ENCODE data around the gene OR9Q2. TPM values are rescaled to one million over a fixed set of nuclear protein-coding genes. Genes with fewer than 3 reads are reported as not detected.

Gene OR9Q2, protein sequence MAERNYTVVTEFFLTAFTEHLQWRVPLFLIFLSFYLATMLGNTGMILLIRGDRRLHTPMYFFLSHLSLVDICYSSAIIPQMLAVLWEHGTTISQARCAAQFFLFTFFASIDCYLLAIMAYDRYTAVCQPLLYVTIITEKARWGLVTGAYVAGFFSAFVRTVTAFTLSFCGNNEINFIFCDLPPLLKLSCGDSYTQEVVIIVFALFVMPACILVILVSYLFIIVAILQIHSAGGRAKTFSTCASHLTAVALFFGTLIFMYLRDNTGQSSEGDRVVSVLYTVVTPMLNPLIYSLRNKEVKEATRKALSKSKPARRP
- total RNA-seq, result not detected

DNA sequence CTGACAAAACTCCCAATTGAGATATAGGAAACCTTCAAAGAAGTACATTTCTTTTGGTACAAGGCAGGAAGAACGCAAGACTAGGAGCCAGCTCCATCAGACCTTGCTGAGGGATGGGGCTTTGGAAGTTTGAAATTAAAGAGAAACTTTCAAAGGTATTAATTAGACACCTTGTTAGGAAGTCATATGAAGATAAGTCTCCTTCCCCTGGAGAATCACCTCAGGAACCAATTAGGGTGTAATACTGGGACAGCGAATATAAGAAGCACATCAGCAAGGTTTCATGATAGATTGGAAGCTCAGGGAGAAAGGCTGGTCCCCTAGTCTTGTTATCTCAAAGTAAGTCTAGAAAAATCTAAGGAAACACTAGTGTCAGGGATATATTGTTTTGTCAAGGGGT lies at the start of gene OR9Q2:
Gene OR9Q2, plus strand, starts transcription at position 301 of the 400 bp plus-strand sequence. CDS start 1,421 bp downstream, outside the sequence.
- Histone ChIP-seq H3K27ac (no peak within 1 kb of the TSS), H3K4me1 (no peaks in the 10 kb centered on the region), H3K4me3 (no peak within 1 kb of the TSS), H3K9me3 (no peaks in the 10 kb centered on the region), H3K36me3 (no peaks in the 10 kb centered on the region), H3K27me3 (no peaks in the 10 kb centered on the region)
- TF ChIP-seq, protein P1, sequence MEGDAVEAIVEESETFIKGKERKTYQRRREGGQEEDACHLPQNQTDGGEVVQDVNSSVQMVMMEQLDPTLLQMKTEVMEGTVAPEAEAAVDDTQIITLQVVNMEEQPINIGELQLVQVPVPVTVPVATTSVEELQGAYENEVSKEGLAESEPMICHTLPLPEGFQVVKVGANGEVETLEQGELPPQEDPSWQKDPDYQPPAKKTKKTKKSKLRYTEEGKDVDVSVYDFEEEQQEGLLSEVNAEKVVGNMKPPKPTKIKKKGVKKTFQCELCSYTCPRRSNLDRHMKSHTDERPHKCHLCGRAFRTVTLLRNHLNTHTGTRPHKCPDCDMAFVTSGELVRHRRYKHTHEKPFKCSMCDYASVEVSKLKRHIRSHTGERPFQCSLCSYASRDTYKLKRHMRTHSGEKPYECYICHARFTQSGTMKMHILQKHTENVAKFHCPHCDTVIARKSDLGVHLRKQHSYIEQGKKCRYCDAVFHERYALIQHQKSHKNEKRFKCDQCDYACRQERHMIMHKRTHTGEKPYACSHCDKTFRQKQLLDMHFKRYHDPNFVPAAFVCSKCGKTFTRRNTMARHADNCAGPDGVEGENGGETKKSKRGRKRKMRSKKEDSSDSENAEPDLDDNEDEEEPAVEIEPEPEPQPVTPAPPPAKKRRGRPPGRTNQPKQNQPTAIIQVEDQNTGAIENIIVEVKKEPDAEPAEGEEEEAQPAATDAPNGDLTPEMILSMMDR (IDR thresholded peaks at IDR 0.05), result no peak
- no peak for TF ChIP-seq POLR2AphosphoS5 (IDR thresholded peaks at IDR 0.05; ENCODE audit: insufficient read depth in 1 of 2, low read depth in 1 of 2)
- TF ChIP-seq POLR2A (IDR thresholded peaks at IDR 0.05), result no peak
- intact Hi-C loops (cut with DNase I), result no loop called here
- DNase-seq (ENCODE audit: extremely low spot score in 2 of 2), result no peak

DNA sequence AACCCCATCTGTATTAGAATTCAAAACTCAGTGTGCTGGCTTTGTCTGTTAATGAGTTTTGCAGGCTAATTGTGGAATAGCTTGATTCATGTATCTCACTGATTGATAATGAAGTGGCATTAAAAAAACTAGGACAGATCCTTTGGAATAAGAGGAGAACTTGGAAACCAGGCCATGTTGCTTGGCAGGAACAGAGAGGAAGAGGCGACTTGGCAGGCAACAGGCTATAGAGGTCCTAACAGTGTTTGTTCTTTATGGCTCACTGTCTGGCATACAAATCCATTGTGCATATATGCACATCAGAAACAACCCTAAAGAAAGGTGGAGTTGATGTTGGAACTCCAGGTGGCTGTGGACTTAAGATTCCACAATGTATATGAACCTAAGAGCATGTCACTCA lies 46.1 kb upstream of the OR9Q2 start:
- no peaks in the 10 kb centered on the region for H3K36me3 ChIP-seq
- no peaks in the 10 kb centered on the region for H3K4me1 ChIP-seq
- H3K27ac ChIP-seq, result no peak overlapping the region
- H3K4me3 ChIP-seq, result no peak overlapping the region
- H3K9me3 ChIP-seq, result no peaks in the 10 kb centered on the region
- H3K27me3 ChIP-seq, result no peaks in the 10 kb centered on the region
- DNase-seq (ENCODE audit: extremely low spot score in 2 of 2), result no peak
- intact Hi-C loops (cut with DNase I), result no loop called here
- TF ChIP-seq POLR2A (IDR thresholded peaks at IDR 0.05) (no peak), POLR2AphosphoS5 (IDR thresholded peaks at IDR 0.05; ENCODE audit: insufficient read depth in 1 of 2, low read depth in 1 of 2) (no peak)
- TF ChIP-seq, protein P1 (IDR thresholded peaks at IDR 0.05), result no peak

DNA sequence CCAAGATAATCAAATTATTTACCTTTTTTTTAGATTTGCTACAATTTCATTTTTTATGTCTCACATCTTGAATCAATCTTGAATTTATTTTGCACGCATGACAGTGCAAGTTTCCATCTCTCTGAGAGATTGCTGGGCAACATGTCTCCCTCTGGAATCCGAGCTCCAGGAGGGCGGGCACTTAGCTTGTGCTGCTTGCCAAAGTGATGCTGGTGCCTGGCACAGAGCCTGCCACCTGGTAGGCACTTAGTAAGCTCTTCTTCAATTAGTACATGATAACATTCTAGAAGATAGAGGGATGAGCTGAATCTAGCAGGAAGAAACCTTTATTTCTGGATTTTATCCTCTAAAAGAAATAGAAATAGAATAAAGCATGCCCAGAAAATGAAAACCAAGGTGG lies 36.1 kb upstream of the OR9Q2 start:
- intact Hi-C loops (cut with DNase I), result no loop called here
- Histone ChIP-seq H3K27me3 (no peaks in the 10 kb centered on the region), H3K27ac (no peak overlapping the region), H3K36me3 (no peaks in the 10 kb centered on the region), H3K4me3 (no peak overlapping the region), H3K9me3 (no peaks in the 10 kb centered on the region), H3K4me1 (no peaks in the 10 kb centered on the region)
- DNase-seq (ENCODE audit: extremely low spot score in 2 of 2), result no peak
- TF ChIP-seq POLR2A (IDR thresholded peaks at IDR 0.05) (no peak), POLR2AphosphoS5 (IDR thresholded peaks at IDR 0.05; ENCODE audit: insufficient read depth in 1 of 2, low read depth in 1 of 2) (no peak)
- TF ChIP-seq, protein P1 (IDR thresholded peaks at IDR 0.05), result no peak

DNA sequence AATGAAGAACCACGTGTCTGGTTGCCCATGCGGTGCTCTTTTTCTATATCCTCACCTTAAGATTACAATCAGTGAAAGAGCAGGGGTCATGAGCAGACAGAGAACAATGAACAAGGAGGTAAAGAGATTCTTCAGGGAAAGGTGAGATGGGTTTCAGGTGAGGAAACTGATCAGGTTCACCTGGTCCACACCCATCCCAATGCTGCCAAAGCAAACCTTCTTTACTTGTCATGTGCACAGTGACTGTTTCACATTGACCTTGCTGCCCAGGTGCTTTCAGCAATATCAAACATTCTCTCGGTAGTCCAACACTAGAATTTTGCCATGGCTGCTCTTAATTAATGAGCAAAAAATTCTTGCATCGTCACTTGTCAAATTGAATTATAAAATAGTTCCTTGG lies 24.5 kb upstream of the OR9Q2 start:
- DNase-seq (ENCODE audit: extremely low spot score in 2 of 2), result no peak
- H3K4me3 ChIP-seq, result no peak overlapping the region
- no peaks in the 10 kb centered on the region for H3K27me3 ChIP-seq
- no peak overlapping the region for H3K27ac ChIP-seq
- no peaks in the 10 kb centered on the region for H3K36me3 ChIP-seq
- H3K4me1 ChIP-seq, result no peaks in the 10 kb centered on the region
- intact Hi-C loops (cut with DNase I), result no loop called here
- no peaks in the 10 kb centered on the region for H3K9me3 ChIP-seq
- TF ChIP-seq, protein P1 (IDR thresholded peaks at IDR 0.05), result no peak
- TF ChIP-seq POLR2AphosphoS5 (IDR thresholded peaks at IDR 0.05; ENCODE audit: insufficient read depth in 1 of 2, low read depth in 1 of 2) (no peak), POLR2A (IDR thresholded peaks at IDR 0.05) (no peak)

DNA sequence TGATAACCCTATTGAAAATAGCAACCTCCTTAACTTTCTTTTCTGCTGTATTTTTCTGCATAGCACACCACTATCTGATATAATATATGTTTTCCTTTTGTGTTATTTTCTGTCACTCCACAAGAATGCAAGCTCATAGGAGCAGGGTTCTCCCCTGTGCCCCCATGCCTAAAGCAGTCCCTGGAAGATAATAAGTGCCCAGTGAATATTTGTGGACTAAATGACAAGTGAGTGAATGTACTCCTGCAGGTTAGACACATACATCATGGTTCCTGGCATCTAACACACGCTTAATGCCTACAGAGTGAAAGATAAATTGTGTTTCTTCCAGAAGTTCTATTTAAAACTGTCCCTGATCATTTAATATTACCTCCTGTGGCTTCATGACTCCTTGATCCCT lies 23.9 kb upstream of the OR9Q2 start:
- no peak overlapping the region for H3K4me3 ChIP-seq
- no peaks in the 10 kb centered on the region for H3K27me3 ChIP-seq
- no peaks in the 10 kb centered on the region for H3K36me3 ChIP-seq
- intact Hi-C loops (cut with DNase I), result no loop called here
- H3K27ac ChIP-seq, result no peak overlapping the region
- H3K4me1 ChIP-seq, result no peaks in the 10 kb centered on the region
- no peaks in the 10 kb centered on the region for H3K9me3 ChIP-seq
- DNase-seq (ENCODE audit: extremely low spot score in 2 of 2), result no peak
- TF ChIP-seq, protein P1 (IDR thresholded peaks at IDR 0.05), result no peak
- TF ChIP-seq POLR2AphosphoS5 (IDR thresholded peaks at IDR 0.05; ENCODE audit: insufficient read depth in 1 of 2, low read depth in 1 of 2) (no peak), POLR2A (IDR thresholded peaks at IDR 0.05) (no peak)

Measured in vagina (tissue), 2 donors.